HCT116 (cell line): Measurements from ENCODE around the gene RPS6KC1. TPM values are rescaled to one million over a fixed set of nuclear protein-coding genes. Genes with fewer than 3 reads are reported as not detected.

ENCODE experiments used
- ATAC-seq: fragments of 200-7000 bp; cut with Tn5 transposase; 2 replicates; pipeline ENCODE4 v1.9.1; 2020; ENCODE audit warnings: mild to moderate bottlenecking, moderate library complexity
- BruUV-seq: library from RNA; stranded (reverse); fragments of 400-500 nt; replicated peaks from 2 replicates; lab custom pipeline; 2021; lab: Mats Ljungman, UMichigan
- CTCF ChIA-PET: fragments of 300-600 bp; sonication (Branson Sonifier 250); formaldehyde crosslinking; loops from one replicate; lab custom pipeline; 2021; ENCODE audit warnings: antibody characterized with exemption; lab: Charles Lee
- POLR2A ChIA-PET: fragments of 300-600, 350-600 bp; sonication (Branson Sonifier 250); formaldehyde crosslinking; loops from one replicate; lab custom pipeline; 2021; ENCODE audit warnings: antibody characterized with exemption; lab: Charles Lee
- RAD21 ChIA-PET, 2 experiments: fragments of 300-600 bp; sonication (Branson Sonifier 250); formaldehyde crosslinking; loops; one replicate each; lab custom pipeline; 2023; ENCODE audit warnings: low total read pairs in 2 of 2; ENCODE audit not compliant: uncharacterized antibody in 2 of 2, unreplicated experiment in 2 of 2, low non-redundant PET in 1 of 2; lab: Charles Lee
- DNase-seq: peaks from one replicate; pipeline ENCODE4 v3.0.0-alpha.2; 2010; ENCODE audit warnings: low read depth, low spot score
- H2AFZ ChIP-seq: fragments of 200-600 bp; shearing (Covaris generic), sonication (generic); 2 replicates; pipeline ENCODE4 v1.6.1; 2017; ENCODE audit warnings: low read depth, mixed run types, mixed read lengths, antibody characterized with exemption, low read length; ENCODE audit not compliant: poor library complexity, severe bottlenecking
- H3K27ac ChIP-seq: 2 replicates; pipeline ENCODE4 v1.5.1; 2012; ENCODE audit warnings: low read depth, low read length
- H3K27me3 ChIP-seq: fragments of 200-600 bp; sonication (generic); 2 replicates; pipeline ENCODE4 v1.6.1; 2016; ENCODE audit warnings: mixed run types, low read length, mixed read lengths; ENCODE audit not compliant: insufficient read depth
- H3K36me3 ChIP-seq, 2 experiments: fragments of 200-500 bp in 1 of 2; fragments of 200-600 bp in 1 of 2; sonication (Bioruptor generic) in 1 of 2; sonication (generic) in 1 of 2; 2 replicates each; pipeline versions ENCODE4 v1.5.1 to v1.6.1; 2014 to 2016; ENCODE audit warnings: low read length in 2 of 2, inconsistent platforms in 1 of 2, mixed read lengths in 1 of 2, mixed run types in 1 of 2; ENCODE audit not compliant: insufficient read depth in 2 of 2, control insufficient read depth in 1 of 2
- H3K4me1 ChIP-seq, 2 experiments: fragments of 200-600 bp in 1 of 2; sonication (generic) in 1 of 2; 2 replicates each; pipeline versions ENCODE4 v1.5.1 to v1.6.1; 2012 to 2017; ENCODE audit warnings: low read length in 2 of 2, inconsistent platforms in 1 of 2, mild to moderate bottlenecking in 1 of 2, mixed read lengths in 1 of 2, mixed run types in 1 of 2, moderate library complexity in 1 of 2; ENCODE audit not compliant: insufficient read depth in 2 of 2, control insufficient read depth in 1 of 2
- H3K4me2 ChIP-seq: fragments of 200-600 bp; sonication (generic); 2 replicates; pipeline ENCODE4 v1.6.1; 2017; ENCODE audit warnings: mixed run types, low read length, mixed read lengths
- H3K4me3 ChIP-seq, 2 experiments: fragments of 200-600 bp in 1 of 2; sonication (generic) in 1 of 2; replicated peaks in 1 of 2; 2 replicates each; pipeline ENCODE4 v1.5.1; 2011 to 2016; ENCODE audit warnings: low read length in 2 of 2, control low read depth in 1 of 2, low read depth in 1 of 2, mild to moderate bottlenecking in 1 of 2, mixed read lengths in 1 of 2, mixed run types in 1 of 2
- H3K79me2 ChIP-seq: fragments of 200-600 bp; sonication (generic); 2 replicates; pipeline ENCODE4 v1.6.1; 2017; ENCODE audit warnings: mild to moderate bottlenecking, mixed run types, low read length, moderate library complexity, mixed read lengths; ENCODE audit not compliant: insufficient read depth
- H3K9ac ChIP-seq: fragments of 200-600 bp; sonication (generic); 2 replicates; pipeline ENCODE4 v1.6.1; 2016; ENCODE audit warnings: low read length, mixed read lengths
- H3K9me2 ChIP-seq: fragments of 200-600 bp; sonication (generic), shearing (Covaris generic); 2 replicates; pipeline ENCODE4 v1.6.1; 2017; ENCODE audit warnings: mixed run types, mild to moderate bottlenecking, moderate library complexity; ENCODE audit not compliant: insufficient read depth
- H3K9me3 ChIP-seq, 2 experiments: fragments of 200-500 bp in 1 of 2; fragments of 200-600 bp in 1 of 2; sonication (Bioruptor generic) in 1 of 2; sonication (generic) in 1 of 2; 2 replicates each; pipeline ENCODE4 v1.6.1; 2014 to 2017; ENCODE audit warnings: low read length in 2 of 2, mixed read lengths in 2 of 2, inconsistent platforms in 1 of 2, low read depth in 1 of 2, mild to moderate bottlenecking in 1 of 2, mixed run types in 1 of 2, moderate library complexity in 1 of 2; ENCODE audit not compliant: control insufficient read depth in 1 of 2, insufficient read depth in 1 of 2
- H4K20me1 ChIP-seq: fragments of 200-600 bp; sonication (generic), shearing (Covaris generic); 2 replicates; pipeline ENCODE4 v1.6.1; 2017; ENCODE audit warnings: mixed run types, mild to moderate bottlenecking, moderate library complexity; ENCODE audit not compliant: insufficient read depth
- CBX3 ChIP-seq: IDR thresholded peaks from 2 replicates; pipeline ENCODE4 v1.6.1; 2012; ENCODE audit warnings: low read depth
- CEBPB ChIP-seq: IDR thresholded peaks from 2 replicates; pipeline ENCODE4 v1.6.1; 2012; ENCODE audit warnings: low read depth
- EGR1 ChIP-seq: IDR thresholded peaks from 2 replicates; pipeline ENCODE4 v1.6.1; 2012; ENCODE audit warnings: low read depth
- ELF1 ChIP-seq: IDR thresholded peaks from 2 replicates; pipeline ENCODE4 v1.6.1; 2012; ENCODE audit warnings: low read depth, borderline replicate concordance
- EZH2phosphoT487 ChIP-seq: fragments of 200-600 bp; IDR thresholded peaks from 2 replicates; pipeline ENCODE4 v1.6.1; 2018; ENCODE audit warnings: antibody characterized with exemption, borderline replicate concordance
- FOSL1 ChIP-seq: IDR thresholded peaks from 2 replicates; pipeline ENCODE4 v1.6.1; 2012; ENCODE audit warnings: low read depth
- JUND ChIP-seq: IDR thresholded peaks from 2 replicates; pipeline ENCODE4 v1.6.1; 2012
- POLR2A ChIP-seq: IDR thresholded peaks from 2 replicates; pipeline ENCODE4 v1.7.0; 2011; ENCODE audit warnings: borderline replicate concordance; ENCODE audit not compliant: insufficient read depth, insufficient read length; ENCODE audit errors: extremely low read depth
- POLR2AphosphoS5 ChIP-seq: IDR thresholded peaks from 2 replicates; pipeline ENCODE4 v1.6.1; 2011; ENCODE audit warnings: mild to moderate bottlenecking, low read depth, low read length, moderate library complexity
- RAD21 ChIP-seq: IDR thresholded peaks from 2 replicates; pipeline ENCODE4 v1.6.1; 2012; ENCODE audit warnings: low read depth, mild to moderate bottlenecking
- SIN3A ChIP-seq: IDR thresholded peaks from 2 replicates; pipeline ENCODE4 v1.6.1; 2012; ENCODE audit warnings: low read depth
- SP1 ChIP-seq: IDR thresholded peaks from 2 replicates; pipeline ENCODE4 v1.6.1; 2012; ENCODE audit warnings: low read depth
- TCF7L2 ChIP-seq: IDR thresholded peaks from 2 replicates; pipeline ENCODE4 v1.7.0; 2011; ENCODE audit warnings: borderline replicate concordance, inconsistent platforms; ENCODE audit not compliant: insufficient read depth, insufficient read length; ENCODE audit errors: extremely low read depth
- YY1 ChIP-seq: IDR thresholded peaks from 2 replicates; pipeline ENCODE4 v1.6.1; 2011; ENCODE audit warnings: low read length, low read depth, moderate library complexity, mild to moderate bottlenecking; ENCODE audit not compliant: insufficient replicate concordance; ENCODE audit errors: extremely low read depth
- ZFX ChIP-seq: fragments of 450-650 bp; IDR thresholded peaks from 2 replicates; pipeline ENCODE4 v1.6.1; 2017
- intact Hi-C: fragments of 100-400 bp; cut with micrococcal nuclease; formaldehyde crosslinking; loops from 2 replicates; pipeline ENCODE4 v1.10.0; 2022
- total RNA-seq: library from RNA; stranded (reverse); gene quantifications from one replicate; pipeline ENCODE4 v1.2.1, GENCODE V29; 2021; ENCODE audit not compliant: unreplicated experiment
- TF ChIP-seq, protein P1 (sequence below): IDR thresholded peaks from 2 replicates; pipeline ENCODE4 v1.6.1; 2012
- TF ChIP-seq, protein P2 (sequence below): IDR thresholded peaks from 2 replicates; pipeline ENCODE4 v1.6.1; 2011; ENCODE audit warnings: mild to moderate bottlenecking, low read length, moderate library complexity; ENCODE audit not compliant: insufficient replicate concordance; ENCODE audit errors: extremely low read depth

The RPS6KC1 gene
- total RNA-seq, 1 experiment from 2014 or later: 15.9 TPM

DNA sequence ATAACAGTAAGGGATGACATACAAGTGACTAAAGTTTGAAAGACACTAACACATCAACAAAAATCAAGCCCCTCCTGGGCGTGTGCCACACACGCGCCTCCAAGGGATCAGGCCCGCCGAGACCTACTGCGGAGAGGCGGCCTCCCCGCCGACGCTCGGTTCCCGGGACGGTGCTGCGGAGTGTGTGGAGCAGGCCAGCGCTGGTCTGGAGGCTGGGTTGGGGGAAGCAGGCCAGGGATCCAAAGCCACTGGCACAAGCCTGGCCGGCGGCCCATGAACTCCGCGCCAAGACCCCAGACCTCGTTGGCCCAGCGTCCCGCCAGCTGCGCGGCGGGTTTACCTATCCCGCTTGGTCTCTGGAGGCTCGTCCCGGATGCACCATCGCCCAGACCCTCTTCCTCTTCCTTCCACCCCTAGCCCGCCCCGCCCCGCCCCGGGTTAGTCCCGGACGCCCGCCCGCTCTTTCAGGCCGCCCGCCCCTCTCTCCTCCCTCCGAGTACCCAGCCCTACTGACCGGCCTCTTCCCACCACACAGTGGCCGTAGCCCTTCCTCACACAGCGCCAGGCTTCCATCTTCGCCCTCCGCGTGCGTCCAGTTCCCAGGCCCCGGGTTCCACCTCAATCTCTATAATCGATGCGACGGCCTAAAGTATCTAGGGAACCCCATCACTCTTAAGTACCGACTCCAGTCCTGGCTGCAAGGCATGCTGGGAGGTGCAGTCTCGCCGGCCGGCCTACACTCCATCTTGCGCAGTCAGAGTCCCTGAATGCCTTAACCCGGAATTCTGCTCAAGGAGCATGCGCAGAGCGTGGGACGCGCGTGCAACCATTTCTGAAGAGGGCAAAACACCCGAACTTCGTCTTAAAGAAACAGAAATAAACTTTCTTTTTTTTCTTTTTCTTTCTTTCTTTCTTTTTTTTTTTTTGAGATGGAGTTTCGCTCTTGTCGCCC is 35.7 kb upstream of the RPS6KC1 start, which contains the start of gene ANGEL2:
Gene ANGEL2, minus strand, starts transcription at position 769 of the 952 bp plus-strand sequence. Its CDS starts 196 bp downstream, at position 573.
- H3K9me3 ChIP-seq: no peaks in the 10 kb centered on the region
- BruUV-seq: TSS peak; percentile 65
- ATAC-seq (peak; percentile 91), DNase-seq (peak; percentile 96)
- intact Hi-C loops: no loop called here
- no peak for TF ChIP-seq CBX3
- TF ChIP-seq RAD21: no peak
- TF ChIP-seq, protein P1, sequence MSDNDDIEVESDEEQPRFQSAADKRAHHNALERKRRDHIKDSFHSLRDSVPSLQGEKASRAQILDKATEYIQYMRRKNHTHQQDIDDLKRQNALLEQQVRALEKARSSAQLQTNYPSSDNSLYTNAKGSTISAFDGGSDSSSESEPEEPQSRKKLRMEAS: peak; percentile 67
- no peak for TF ChIP-seq FOSL1
- TF ChIP-seq, protein P2, sequence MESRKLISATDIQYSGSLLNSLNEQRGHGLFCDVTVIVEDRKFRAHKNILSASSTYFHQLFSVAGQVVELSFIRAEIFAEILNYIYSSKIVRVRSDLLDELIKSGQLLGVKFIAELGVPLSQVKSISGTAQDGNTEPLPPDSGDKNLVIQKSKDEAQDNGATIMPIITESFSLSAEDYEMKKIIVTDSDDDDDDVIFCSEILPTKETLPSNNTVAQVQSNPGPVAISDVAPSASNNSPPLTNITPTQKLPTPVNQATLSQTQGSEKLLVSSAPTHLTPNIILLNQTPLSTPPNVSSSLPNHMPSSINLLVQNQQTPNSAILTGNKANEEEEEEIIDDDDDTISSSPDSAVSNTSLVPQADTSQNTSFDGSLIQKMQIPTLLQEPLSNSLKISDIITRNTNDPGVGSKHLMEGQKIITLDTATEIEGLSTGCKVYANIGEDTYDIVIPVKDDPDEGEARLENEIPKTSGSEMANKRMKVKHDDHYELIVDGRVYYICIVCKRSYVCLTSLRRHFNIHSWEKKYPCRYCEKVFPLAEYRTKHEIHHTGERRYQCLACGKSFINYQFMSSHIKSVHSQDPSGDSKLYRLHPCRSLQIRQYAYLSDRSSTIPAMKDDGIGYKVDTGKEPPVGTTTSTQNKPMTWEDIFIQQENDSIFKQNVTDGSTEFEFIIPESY: peak; percentile 21
- TF ChIP-seq YY1: peak; percentile 99
- peak; percentile 76 for TF ChIP-seq ELF1
- TF ChIP-seq EGR1: peak; percentile 66; the same call in 1 of the 2 replicates
- TF ChIP-seq POLR2A: peak; percentile 70
- TF ChIP-seq POLR2AphosphoS5: peak; percentile 90
- TF ChIP-seq TCF7L2: peak; percentile 65
- TF ChIP-seq EZH2phosphoT487: no peak
- TF ChIP-seq JUND: no peak
- TF ChIP-seq ZFX: peak; percentile 90
- TF ChIP-seq SP1: peak; percentile 66
- no peak for TF ChIP-seq CEBPB
- TF ChIP-seq SIN3A: peak; percentile 23; the same call in 1 of the 2 replicates
- no peaks in the 10 kb centered on the region for H3K27me3 ChIP-seq
- no peak within 1 kb of the TSS for H2AFZ ChIP-seq
- H3K79me2 ChIP-seq: peaks cover 37% of the 10 kb centered on the region
- ChIA-PET CTCF (interaction anchor here (0.7 to 0.9 kb wide), 2 partner anchors 266 to 980 kb away, joined by 3 read pairs; partner anchors contain the start of genes DTL and INTS7), POLR2A (no interaction called here), RAD21 (no interaction called here)
- H3K27ac ChIP-seq: peak within 1 kb of the TSS; percentile 94
- H3K4me2 ChIP-seq: peak within 1 kb of the TSS; percentile 86
- no peaks in the 10 kb centered on the region for H4K20me1 ChIP-seq
- H3K4me1 ChIP-seq: peaks cover 0 to 27% of the 10 kb centered on the region in 2 experiments; a peak in 3 of 4 replicates
- H3K9ac ChIP-seq: peak within 1 kb of the TSS; percentile 89
- no peaks in the 10 kb centered on the region; a peak in 1 of 4 replicates for H3K36me3 ChIP-seq
- no peaks in the 10 kb centered on the region for H3K9me2 ChIP-seq
- H3K4me3 ChIP-seq: peak within 1 kb of the TSS; percentile 85 to 87
